ENCODE measurements around the gene TMC3. TPM values are rescaled to one million over a fixed set of nuclear protein-coding genes. Genes with fewer than 3 reads are reported as not detected.

TMC3 gene
- total RNA-seq, 1 donor from 2014 or later: not detected

GRCh38 chr15:81297603-81298575, 76.1 kb downstream of the TMC3 start:
- no peak for DNase-seq (ENCODE audit: low read depth)
- H3K27me3 ChIP-seq (ENCODE audit: control insufficient read depth, insufficient read depth, low read length): peaks cover 6% of the 10 kb centered on the region
- H3K4me3 ChIP-seq (ENCODE audit: low read depth, low read length): no peak overlapping the region
- H3K36me3 ChIP-seq (ENCODE audit: control insufficient read depth, insufficient read depth, low read length): no peaks in the 10 kb centered on the region
- TF ChIP-seq, protein P1, sequence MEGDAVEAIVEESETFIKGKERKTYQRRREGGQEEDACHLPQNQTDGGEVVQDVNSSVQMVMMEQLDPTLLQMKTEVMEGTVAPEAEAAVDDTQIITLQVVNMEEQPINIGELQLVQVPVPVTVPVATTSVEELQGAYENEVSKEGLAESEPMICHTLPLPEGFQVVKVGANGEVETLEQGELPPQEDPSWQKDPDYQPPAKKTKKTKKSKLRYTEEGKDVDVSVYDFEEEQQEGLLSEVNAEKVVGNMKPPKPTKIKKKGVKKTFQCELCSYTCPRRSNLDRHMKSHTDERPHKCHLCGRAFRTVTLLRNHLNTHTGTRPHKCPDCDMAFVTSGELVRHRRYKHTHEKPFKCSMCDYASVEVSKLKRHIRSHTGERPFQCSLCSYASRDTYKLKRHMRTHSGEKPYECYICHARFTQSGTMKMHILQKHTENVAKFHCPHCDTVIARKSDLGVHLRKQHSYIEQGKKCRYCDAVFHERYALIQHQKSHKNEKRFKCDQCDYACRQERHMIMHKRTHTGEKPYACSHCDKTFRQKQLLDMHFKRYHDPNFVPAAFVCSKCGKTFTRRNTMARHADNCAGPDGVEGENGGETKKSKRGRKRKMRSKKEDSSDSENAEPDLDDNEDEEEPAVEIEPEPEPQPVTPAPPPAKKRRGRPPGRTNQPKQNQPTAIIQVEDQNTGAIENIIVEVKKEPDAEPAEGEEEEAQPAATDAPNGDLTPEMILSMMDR (IDR thresholded peaks at IDR 0.05; ENCODE audit: insufficient read depth, low read length, poor library complexity, severe bottlenecking): no peak

DNA sequence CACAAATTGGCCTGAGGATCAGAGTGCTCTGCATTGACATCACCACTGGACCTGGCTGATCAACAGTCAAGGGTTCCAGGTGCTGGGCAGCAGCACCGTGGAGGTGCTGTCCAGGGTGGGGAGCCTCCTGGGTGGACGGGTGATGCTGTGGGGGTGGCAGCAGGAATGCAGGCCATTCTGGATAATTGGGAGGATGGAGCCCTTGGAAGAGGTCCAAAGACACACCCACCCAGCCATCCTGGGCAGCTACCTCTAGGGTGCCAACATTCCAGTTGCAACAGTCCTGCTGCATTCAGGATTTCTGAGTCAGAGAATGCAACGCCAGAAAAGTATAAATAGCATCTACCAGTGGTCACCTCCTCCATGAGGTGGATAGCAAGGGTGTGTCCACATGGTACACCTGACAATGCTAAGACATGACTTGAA, 76.9 kb downstream of the TMC3 start:
- Histone ChIP-seq H3K4me3 (ENCODE audit: low read depth, low read length) (no peak overlapping the region), H3K36me3 (ENCODE audit: control insufficient read depth, insufficient read depth, low read length) (no peaks in the 10 kb centered on the region), H3K27me3 (ENCODE audit: control insufficient read depth, insufficient read depth, low read length) (peaks cover 6% of the 10 kb centered on the region)
- TF ChIP-seq, protein P1 (IDR thresholded peaks at IDR 0.05; ENCODE audit: insufficient read depth, low read length, poor library complexity, severe bottlenecking): no peak
- DNase-seq (ENCODE audit: low read depth): peak; percentile 42

DNA sequence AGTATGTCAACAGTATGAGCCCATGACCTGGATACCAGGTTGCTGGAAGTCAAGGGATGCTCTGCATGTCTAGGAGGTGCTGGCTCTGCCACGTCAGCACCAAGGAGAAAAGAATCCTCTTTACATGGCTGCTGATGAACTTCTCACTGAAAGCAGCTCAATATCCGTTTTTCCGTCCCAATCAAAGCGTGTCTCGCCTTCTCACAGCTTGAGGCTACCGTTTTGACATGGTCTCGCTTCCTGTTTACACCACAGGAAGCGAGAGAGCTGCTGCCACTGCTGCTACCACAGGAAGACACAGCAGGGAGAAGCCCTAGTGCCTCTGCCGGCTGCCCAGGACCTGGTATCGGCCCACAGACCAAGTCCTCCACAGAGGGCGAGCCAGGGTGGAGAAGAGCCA, 77.3 kb downstream of the TMC3 start:
- peaks cover 9% of the 10 kb centered on the region for H3K27me3 ChIP-seq (ENCODE audit: control insufficient read depth, insufficient read depth, low read length)
- no peak overlapping the region for H3K4me3 ChIP-seq (ENCODE audit: low read depth, low read length)
- H3K36me3 ChIP-seq (ENCODE audit: control insufficient read depth, insufficient read depth, low read length): no peaks in the 10 kb centered on the region
- no peak for DNase-seq (ENCODE audit: low read depth)
- TF ChIP-seq, protein P1 (IDR thresholded peaks at IDR 0.05; ENCODE audit: insufficient read depth, low read length, poor library complexity, severe bottlenecking): no peak

DNA sequence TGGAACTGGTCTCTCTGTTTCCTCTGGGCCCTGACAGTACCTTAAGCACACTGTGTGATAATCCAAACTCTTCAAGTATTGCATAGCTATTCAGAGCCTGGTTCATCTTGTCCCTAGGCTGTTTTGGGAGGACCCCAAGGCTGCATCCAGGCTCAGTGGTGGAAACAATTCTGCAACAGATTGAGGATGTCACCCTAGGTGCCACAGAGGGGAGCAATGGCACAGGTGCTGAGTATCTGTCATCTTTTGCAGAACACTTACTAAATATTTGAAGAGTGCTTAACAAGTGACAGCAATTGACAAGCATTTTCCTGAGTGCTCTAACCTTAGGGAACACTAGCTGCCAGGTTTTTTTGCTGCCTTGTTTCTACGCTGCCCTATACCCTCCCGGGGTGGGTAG, 77.8 kb downstream of the TMC3 start:
- H3K36me3 ChIP-seq (ENCODE audit: control insufficient read depth, insufficient read depth, low read length): no peaks in the 10 kb centered on the region
- TF ChIP-seq, protein P1 (IDR thresholded peaks at IDR 0.05; ENCODE audit: insufficient read depth, low read length, poor library complexity, severe bottlenecking): no peak
- H3K27me3 ChIP-seq (ENCODE audit: control insufficient read depth, insufficient read depth, low read length): peaks cover 9% of the 10 kb centered on the region
- no peak overlapping the region for H3K4me3 ChIP-seq (ENCODE audit: low read depth, low read length)
- DNase-seq (ENCODE audit: low read depth): no peak

DNA sequence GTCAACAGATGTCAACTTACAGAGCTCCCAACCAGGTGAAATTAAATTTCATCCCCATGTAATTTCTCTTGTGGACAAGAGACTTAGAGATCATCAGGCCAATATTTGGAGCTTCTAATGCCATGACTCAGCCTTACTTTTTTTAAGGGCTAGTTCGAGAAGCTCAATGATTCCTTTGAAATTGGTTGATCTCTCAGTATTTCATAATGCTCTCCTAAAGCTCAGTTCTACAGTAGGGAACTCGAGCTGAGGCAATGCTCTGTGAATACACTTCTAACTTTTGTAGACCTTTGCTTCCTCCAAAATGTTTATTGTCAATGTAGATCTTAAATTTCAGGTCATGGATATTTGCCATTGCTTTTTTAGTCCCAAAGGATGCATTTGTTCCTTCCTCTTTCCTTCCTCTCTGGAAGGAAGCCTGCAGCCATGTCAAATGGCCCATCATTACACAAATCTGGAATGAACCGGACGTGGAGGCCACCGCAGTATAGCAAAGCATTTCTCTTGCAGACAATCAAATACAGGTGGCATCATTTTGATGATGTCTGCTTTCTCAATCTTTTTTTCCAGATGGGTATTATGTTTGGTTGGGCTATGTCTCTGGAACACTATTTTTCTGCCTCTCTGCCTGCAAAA, 78.4 kb downstream of the TMC3 start:
- DNase-seq (ENCODE audit: low read depth): no peak
- TF ChIP-seq, protein P1 (IDR thresholded peaks at IDR 0.05; ENCODE audit: insufficient read depth, low read length, poor library complexity, severe bottlenecking): no peak
- Histone ChIP-seq H3K27me3 (ENCODE audit: control insufficient read depth, insufficient read depth, low read length) (peaks cover 9% of the 10 kb centered on the region), H3K4me3 (ENCODE audit: low read depth, low read length) (no peak overlapping the region), H3K36me3 (ENCODE audit: control insufficient read depth, insufficient read depth, low read length) (no peaks in the 10 kb centered on the region)

All from kidney epithelial cell (primary cell).